Breast epithelium (tissue), 3 donors: ENCODE results near the gene PDYN.

ENCODE experiments used
- CTCF ChIP-seq, 3 donors: fragments of 450-650 bp; IDR thresholded peaks; one replicate each; pipeline ENCODE4 v1.5.1; 2016 to 2017; ENCODE audit warnings: antibody characterized with exemption in 3 of 3, mild to moderate bottlenecking in 3 of 3, moderate library complexity in 3 of 3
- POLR2A ChIP-seq: fragments of 450-650 bp; IDR thresholded peaks from one replicate; pipeline ENCODE4 v1.6.1; 2016; ENCODE audit warnings: antibody characterized with exemption, mild to moderate bottlenecking, moderate library complexity
- POLR2AphosphoS5 ChIP-seq, 3 donors: sonication (generic); formaldehyde crosslinking; IDR thresholded peaks; one replicate each; pipeline ENCODE4 v1.6.1; 2017; ENCODE audit warnings: antibody characterized with exemption in 3 of 3

- TF ChIP-seq CTCF (IDR thresholded peaks at IDR 0.05) (no peak), POLR2AphosphoS5 (IDR thresholded peaks at IDR 0.05) (no peak), POLR2A (no peak)
Observed at GRCh38 chr20:1971893-1972586, 21.8 kb downstream of the PDYN start.
